Cerebellar nuclear complex (tissue), 1 donor: ENCODE measurements around the gene OR5A2.
"Not testable (repeated sequence)": the region's sequence is repeated elsewhere in the genome, so short reads cannot be mapped to it uniquely, and the experiment has no call there.

ENCODE experiments used
- DNase-seq, 2 experiments: peaks; one replicate each; lab custom pipeline; 2025; lab: John Stamatoyannopoulos, UW

Gene OR5A2, protein sequence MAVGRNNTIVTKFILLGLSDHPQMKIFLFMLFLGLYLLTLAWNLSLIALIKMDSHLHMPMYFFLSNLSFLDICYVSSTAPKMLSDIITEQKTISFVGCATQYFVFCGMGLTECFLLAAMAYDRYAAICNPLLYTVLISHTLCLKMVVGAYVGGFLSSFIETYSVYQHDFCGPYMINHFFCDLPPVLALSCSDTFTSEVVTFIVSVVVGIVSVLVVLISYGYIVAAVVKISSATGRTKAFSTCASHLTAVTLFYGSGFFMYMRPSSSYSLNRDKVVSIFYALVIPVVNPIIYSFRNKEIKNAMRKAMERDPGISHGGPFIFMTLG

GRCh38 chr11:59426361-59427067, at the start of gene OR5A2:
Gene OR5A2 (minus strand): TSS chr11:59426413. CDS start chr11:59422953, 3,460 bp downstream.
- no peak for DNase-seq

GRCh38 chr11:59475176-59475575, 49.0 kb upstream of the OR5A2 start:
- no peak for DNase-seq

DNA sequence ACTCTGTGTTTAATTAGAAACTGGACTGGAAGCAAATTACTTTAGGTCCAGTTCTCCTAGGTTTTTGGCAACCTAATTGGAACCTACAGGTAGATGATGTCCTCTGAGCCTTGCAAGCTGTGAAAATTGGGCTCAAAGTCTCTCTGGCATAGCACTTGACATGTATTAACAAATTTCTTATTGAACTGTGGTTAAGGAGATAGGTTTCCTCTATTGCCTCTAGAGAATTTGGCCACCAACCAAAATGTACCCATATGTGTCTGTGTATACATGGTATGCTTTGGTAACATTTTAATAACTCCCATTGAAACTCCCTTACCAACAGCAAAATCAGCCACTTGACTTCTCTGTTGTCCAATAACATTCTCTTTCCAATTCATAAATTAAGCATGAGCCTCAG, 46.8 kb upstream of the OR5A2 start, which contains the start of gene OR4D10:
Gene OR4D10 (plus strand): TSS at position 301 of the 400 bp plus-strand sequence. CDS start 4,115 bp downstream, outside the sequence.
- DNase-seq = no peak

DNA sequence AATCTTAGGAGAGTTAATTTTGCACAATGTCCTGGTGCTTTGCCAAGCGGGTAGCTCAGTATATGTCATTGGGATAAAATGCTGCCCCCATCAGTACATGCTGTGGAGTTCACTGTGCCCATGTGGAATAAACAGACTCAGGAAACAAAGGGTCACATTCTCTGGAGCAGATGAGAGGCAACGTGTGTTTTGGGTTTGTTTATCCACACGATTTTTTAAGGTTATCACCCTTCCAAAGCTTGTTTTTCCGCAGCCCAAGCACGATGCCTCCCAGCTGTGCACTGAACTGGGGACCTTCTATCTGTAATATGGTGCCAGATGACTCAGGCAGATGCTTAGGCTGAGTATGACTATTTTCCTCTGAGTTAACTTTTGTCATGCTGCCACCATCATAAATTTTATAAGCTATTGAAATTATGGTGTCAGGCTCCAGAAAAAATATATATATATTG, 37.0 kb upstream of the OR5A2 start:
- no peak for DNase-seq

DNA sequence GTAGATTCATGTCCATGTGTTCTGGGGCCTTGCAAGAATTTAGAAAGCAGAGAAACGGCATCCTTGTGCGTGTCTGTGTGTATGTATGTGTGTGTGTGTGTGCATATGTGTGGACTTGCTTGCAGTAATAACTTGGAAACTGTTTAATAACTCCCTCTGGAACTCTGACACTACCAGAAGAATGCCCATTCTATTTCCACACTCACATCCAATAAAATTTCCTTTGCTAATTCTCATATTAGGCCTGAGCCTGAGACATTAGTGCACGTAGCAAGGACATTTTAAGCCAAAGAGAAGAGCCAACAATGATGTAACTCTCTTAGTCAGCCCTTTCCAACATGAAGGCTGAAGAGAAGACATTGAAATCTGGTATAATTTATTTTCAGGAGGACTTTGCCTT, 33.7 kb upstream of the OR5A2 start:
- no peak for DNase-seq

DNA sequence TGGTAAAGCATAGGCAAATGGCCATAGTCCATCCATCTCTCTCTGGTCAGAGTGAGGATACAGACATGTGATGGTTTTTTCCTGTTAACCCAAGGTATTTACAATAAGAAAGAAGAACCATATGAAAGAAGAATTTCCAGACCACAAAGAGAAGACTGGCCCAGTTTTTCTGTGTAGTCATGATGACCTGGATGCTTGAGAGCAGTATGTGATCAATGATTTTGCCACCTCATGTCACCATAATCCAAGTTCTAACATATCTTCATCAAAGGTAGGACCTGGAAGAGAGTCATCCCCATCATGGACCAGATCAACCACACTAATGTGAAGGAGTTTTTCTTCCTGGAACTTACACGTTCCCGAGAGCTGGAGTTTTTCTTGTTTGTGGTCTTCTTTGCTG, 30.4 kb upstream of the OR5A2 start, which contains the start of gene OR4D6:
Gene OR4D6 (plus strand): TSS at position 301 of the 400 bp plus-strand sequence. CDS start 0 bp downstream, at position 301.
- DNase-seq = no peak

DNA sequence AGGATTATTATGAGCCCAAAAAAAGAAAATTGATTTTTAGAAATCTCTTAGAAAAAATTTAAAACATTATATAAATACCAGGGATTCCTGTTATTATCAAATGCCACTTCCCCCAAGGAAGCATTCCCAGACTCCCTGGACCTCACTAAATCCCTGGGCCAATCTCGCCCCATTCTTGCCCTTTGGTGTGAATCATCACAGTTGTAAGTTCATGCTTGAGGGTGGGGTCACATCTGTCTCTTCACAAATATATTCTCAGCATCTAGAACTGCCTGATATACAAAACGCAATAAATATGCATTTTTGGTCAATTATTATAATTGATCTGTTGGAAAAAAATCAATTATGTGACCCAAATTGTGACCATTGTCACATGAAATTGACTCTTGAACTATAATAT, 22.3 kb upstream of the OR5A2 start:
- DNase-seq = no peak

- not testable (repeated sequence) for DNase-seq
These were observed 19.4 kb upstream of the OR5A2 start for GRCh38 chr11:59445624-59446023.

GRCh38 chr11:59437770-59438169, 11.6 kb upstream of the OR5A2 start:
- no peak for DNase-seq

- no peak for DNase-seq
These were observed 10.0 kb upstream of the OR5A2 start, which contains the start of gene OR5A1 for GRCh38 chr11:59436169-59436568. Gene OR5A1 (plus strand): TSS chr11:59436469. CDS start chr11:59443169, 6,700 bp downstream.

DNA sequence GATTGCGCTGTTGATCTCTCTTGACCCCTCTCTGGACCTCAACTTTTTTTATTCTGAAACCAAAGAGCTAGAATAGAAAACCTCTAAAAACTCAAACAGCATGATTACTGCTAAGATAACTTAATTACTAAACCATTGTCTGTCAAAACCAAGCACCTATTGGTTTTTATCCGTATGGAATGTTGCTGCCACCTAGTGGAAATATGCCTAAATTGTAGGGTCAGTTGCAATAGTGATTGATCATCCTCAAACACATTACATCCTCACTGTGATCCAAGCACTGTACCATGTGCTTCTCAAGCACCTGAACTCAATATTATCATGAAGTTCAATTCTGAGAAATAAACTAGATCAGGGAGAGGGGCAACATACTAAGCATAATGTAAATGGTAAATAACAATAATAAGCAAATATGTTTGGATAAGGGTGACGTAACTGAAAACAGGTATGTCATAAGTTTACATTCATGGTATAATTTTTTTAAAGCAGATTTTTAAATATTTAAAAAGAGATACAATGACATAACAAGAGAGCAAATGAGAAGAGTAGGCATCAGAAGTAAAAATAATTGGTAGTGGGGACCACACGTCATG, 3.8 kb upstream of the OR5A2 start:
- no peak for DNase-seq

DNA sequence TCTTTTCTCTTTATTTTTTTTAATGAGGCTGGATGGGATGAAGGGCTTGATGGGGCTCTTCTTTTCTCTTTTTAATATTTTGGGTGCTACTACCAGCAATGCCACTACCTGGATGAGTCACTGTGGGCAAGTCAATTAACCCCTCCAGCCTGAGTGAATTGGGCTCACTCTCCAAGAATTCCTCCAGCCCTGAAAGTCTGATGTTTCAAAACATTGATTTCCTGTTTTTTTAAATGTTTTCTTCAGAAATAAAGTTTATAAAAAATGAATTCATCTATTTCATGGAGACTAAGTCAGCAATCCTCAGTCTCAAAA, 812 bp upstream of the OR5A2 start:
- no peak for DNase-seq

- DNase-seq = no peak
These were observed 1.1 kb downstream of the OR5A2 start for GRCh38 chr11:59425131-59425530.

GRCh38 chr11:59423835-59424234, 2.4 kb downstream of the OR5A2 start:
- no peak for DNase-seq

GRCh38 chr11:59418156-59418555, 8.1 kb downstream of the OR5A2 start:
- DNase-seq = no peak

- no peak for DNase-seq
These were observed 9.2 kb downstream of the OR5A2 start for GRCh38 chr11:59417023-59417422.

DNA sequence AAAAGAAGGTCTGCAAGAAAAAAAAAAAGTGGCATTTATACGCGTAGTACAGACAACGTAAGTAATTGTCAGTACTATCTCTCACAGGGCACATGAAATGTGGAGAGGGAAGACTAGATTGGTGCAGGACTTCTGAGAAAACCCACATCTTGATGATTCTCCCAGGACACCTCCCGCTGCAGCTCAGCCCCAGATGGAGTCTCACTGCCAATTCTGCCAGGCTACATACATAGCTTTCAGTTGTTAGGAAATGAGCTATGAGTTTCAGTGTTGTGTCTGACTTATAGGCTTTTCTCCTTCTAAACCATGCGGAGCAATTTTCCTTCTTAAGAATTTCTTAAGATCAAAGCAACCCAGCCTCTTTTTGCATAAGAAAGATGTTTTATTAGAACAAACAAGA, 9.6 kb downstream of the OR5A2 start:
- DNase-seq = no peak

GRCh38 chr11:59415111-59415510, 11.1 kb downstream of the OR5A2 start:
- no peak for DNase-seq

- DNase-seq = no peak
These were observed 12.6 kb downstream of the OR5A2 start for GRCh38 chr11:59413646-59414045.

- no peak for DNase-seq
These were observed 22.7 kb downstream of the OR5A2 start for GRCh38 chr11:59403546-59403945.

DNA sequence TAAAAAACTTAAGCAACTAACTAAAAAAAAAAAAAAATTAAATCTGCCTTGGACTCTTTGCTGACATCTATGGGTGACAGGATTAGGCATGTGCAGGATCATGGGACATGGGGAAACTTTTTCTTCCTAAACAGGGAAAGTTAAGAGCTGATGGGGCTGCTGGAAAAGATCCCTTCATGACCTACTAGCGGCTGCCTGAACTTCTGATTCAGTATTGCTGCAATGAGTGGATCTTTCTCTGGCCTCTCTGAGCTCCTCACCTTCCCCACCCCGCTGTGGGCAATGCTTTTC, 25.0 kb downstream of the OR5A2 start:
- no peak for DNase-seq

DNA sequence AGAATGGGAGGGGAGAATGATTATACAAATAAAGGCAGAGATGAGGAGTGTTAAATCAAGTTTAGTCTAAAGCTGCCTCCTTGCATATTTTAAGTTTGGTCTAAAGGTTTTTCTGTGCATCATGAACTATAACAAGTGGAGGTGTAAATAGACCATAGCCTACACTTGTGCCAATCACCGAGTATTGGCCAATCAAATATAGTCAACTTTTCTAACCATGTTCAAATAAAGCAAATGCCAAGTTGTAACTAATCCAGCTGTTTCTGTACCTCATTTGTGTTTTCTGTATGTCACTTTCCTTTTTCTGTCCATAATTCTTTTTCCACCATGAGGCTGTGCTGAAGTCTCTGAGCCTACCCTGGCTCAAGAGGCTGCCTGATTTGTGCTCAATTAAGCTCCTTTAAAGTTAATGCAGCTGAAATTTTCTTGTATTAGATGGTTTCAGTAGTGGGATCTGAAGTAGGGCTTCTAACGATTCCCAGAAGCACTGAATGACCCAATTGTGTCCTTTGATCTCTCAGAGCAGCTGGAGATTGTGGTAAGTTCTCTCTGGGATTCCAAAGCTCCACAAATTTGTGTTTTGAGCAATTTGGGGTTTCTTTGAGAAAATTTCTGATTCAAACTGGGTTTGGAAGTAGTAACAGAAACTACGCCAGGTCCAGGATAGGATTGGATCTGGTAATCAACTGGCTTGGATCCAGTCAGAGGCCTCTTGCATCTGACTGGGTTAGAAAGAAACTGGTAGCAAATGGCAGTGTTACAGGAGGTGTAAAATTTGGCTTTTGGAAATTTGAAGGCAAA, 25.6 kb downstream of the OR5A2 start:
- no peak for DNase-seq
